Measurements from ENCODE around the gene RAI1.

Gene RAI1

GRCh38 chr17:17752089-17752820 lies 71.0 kb downstream of the RAI1 start:
- DNase-seq (ENCODE audit: low spot score): peak; percentile 96

DNA sequence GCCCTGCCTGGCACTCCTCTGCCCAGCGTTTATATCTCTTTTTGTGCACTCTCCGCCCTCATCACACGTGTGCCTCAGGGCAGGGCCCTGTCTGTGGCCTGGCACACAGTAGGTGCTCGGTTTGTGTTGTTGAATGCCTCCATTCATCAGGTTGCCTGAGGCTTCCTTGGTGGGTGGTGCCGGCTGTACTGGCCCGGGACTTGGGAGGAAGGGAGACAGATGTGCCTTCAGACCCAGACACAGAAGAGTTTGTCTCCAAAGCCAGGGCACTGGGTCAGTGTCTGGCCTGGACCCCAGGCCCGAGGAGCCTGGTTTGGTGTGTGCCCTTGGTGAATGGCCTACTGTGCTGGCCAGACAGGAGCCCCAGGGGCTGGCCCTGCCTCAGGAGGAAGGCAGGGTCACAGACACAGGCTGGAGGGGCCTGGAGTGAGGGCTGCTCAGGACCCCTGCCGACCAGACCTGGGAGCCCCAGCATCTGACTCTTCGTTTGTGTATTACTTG lies 71.6 kb downstream of the RAI1 start:
- DNase-seq (ENCODE audit: low spot score): no peak

GRCh38 chr17:17754719-17755686 lies 73.7 kb downstream of the RAI1 start:
- no peak for DNase-seq (ENCODE audit: low spot score)

DNA sequence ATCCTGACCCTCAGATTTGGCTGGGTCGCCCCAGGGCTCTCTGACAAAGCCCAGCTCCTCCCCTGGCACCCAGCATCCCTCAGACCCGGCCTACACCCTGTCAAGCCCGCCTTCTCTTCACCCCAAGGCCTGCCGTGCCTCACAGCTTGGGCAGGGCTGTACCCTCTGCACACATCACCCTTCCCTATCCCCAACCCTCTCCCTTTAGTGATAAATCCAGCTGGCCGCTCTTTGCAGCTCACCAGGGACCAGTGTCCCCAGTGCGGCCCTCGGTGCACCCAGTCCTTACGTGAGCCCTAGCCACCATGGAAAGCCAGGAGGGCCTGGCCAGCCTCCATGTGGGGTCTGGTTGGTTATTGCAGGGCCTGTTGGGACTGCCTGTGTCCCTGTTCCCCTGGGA lies 74.5 kb downstream of the RAI1 start:
- DNase-seq (ENCODE audit: low spot score): no peak

DNA sequence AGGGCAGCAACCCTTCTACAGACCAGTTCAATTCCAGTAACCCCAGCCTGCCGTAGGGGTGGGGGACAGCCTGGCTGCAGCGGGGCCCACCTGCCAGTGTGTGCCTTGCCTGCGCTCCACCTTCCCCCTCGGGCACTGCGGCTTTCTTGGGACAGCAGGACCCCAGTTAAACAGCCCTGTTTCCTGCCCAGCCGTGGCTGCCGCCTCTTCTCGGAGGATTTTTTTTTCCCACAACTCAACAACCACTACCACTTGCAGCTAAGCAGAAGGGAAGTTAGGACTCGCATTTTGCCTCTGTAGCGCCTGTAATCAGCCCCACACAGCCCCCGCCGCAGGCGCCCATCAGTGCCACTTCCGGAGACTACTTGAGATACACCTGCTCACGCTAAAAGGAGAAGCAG lies 76.1 kb downstream of the RAI1 start:
- DNase-seq (ENCODE audit: low spot score): no peak

- DNase-seq (ENCODE audit: low spot score): no peak
Measured at GRCh38 chr17:17757956-17758845, 76.9 kb downstream of the RAI1 start.

- no peak for DNase-seq (ENCODE audit: low spot score)
Measured at GRCh38 chr17:17758941-17759563, 77.8 kb downstream of the RAI1 start.

DNA sequence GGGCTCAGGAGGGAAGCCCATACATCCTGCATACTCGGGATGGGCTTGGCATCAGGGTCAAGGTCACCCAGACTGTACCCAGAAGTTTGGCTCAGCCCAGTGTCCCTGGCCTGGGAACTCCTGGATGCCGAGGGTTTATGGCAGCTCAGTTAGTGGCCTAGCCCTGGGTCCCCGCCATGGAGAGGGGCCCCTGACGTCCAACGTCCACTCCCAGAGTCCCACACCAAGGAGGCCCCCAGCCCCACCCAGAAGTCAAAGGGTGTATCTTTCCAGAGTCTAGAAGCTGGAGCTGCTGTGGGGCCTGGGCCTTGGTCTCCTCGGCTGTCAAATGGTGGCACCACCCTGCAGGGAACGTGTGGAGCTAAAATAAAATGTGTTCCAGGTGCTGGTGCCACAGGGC lies 79.1 kb downstream of the RAI1 start:
- DNase-seq (ENCODE audit: low spot score): no peak

DNA sequence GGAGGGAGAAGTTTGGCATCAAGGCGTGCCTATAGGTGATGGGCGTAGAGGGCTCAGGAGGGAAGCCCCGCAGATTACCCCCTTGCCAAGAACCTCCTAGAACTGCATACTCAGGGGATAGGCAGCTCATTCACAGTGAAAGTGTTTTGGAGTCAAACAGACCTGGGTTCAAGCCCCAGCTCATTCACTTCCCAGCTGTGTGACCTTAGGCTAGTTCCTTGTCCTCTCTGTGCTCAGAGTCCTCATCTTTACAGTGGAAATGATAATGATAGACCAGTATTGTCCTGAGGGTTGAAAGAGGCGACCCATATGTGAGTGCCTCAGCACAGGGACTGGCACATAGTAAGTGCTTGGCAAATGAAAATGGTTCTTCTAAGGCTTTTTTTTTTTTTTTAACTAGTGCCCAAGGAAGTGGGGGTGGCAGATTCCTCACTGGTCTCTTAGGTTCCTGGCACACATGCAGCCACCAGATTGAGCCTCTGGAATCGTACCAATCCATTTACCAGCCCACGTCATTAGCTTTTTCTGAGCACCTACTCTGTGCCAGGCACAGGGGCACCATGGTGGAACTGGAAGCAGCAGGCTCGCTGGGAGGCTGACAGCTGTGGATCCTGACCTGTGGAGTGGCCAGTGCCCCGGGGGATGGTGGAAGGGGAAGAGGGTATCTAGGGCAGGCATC lies 79.8 kb downstream of the RAI1 start:
- DNase-seq (ENCODE audit: low spot score): no peak

GRCh38 chr17:17761894-17762743 lies 80.9 kb downstream of the RAI1 start:
- DNase-seq (ENCODE audit: low spot score): no peak

GRCh38 chr17:17762744-17763105 lies 81.5 kb downstream of the RAI1 start:
- no peak for DNase-seq (ENCODE audit: low spot score)

DNA sequence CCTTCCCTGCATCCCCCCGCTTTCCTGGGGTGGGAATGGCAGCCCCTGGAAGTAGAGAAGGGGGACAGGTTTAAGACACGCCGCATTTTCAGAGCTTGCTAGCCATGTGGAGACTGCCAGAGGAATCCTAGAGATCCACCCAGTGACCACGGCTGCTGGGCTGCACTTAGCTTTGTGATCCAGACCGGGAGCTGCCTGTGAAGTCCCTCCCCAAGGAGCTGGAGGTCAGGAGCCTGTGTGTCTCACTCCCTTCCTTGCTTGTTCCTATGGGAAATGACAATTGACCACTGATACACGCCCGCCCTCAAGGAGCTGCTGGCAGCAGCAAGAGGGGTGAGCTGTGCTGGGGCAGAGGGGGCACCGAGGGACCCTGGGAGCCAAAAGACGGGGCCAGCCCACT lies 81.9 kb downstream of the RAI1 start:
- DNase-seq (ENCODE audit: low spot score): no peak

GRCh38 chr17:17763734-17764133 lies 82.5 kb downstream of the RAI1 start:
- no peak for DNase-seq (ENCODE audit: low spot score)

DNA sequence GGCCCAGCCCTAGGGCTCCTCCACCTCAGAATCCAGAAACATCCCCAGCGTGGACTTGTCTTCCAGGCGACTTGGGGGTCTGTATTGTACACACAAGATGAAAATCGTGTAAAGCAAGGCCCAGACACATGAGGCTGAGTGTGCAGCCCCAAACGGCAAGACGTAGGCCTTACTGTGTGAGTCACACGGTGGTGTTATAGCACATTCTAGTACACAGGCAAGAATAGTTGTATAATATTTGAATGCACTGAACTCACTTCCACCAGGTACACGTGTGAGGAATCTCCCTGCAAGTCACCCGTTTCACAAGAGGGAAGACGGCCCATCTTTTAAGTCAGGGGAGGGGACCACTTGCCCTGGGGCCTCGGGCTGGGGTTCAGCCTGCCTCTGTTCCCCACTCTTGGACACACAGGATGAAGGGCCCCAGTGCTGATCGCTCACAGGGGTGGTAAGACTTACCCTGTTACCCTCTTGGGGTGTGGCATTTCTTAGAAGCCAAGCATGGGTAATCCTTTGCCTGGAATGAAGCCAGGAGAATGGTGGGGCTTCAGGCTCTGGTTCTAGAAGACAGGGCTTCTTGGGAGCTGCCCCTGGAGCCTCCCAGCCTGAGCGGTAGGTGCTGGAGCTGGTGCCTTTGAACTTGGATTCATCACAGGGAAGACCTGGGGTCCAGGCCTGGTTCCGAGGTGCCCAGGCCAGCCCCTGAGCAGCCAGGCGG lies 84.3 kb downstream of the RAI1 start:
- no peak for DNase-seq (ENCODE audit: low spot score)

GRCh38 chr17:17766077-17766743 lies 85.0 kb downstream of the RAI1 start:
- DNase-seq (ENCODE audit: low spot score): no peak

- no peak for DNase-seq (ENCODE audit: low spot score)
Measured at GRCh38 chr17:17766744-17767120, 85.5 kb downstream of the RAI1 start.

- no peak for DNase-seq (ENCODE audit: low spot score)
Measured at GRCh38 chr17:17767154-17767869, 86.1 kb downstream of the RAI1 start.

DNA sequence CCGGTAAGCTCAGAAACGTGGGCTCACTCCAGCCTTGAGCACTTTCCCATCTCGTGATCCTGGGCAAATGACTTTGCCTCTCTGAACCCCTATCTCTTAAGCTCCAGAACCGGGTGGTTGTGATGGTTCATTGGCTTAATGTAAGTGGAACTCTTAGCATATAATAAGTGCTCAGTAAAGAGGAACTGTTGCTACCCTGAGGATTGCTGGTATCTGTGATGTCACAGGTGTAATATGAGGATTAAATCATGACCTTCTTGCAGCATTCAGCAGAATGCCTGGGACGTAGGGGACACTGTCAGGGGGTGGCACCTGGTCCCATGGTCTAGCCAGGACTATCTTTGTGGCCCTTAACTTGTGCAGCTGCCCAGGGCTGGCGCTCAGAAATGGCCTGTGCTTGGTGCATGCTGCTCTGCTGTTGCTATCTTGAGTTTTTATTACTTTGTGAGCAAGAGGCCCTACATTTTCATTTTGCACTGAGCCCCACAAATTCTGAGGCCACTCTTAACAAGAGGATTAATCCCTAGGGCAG lies 86.7 kb downstream of the RAI1 start:
- no peak for DNase-seq (ENCODE audit: low spot score)
